PC-3 (cell line): ENCODE results near the gene CLEC16A. TPM values are rescaled to one million over a fixed set of nuclear protein-coding genes. Genes with fewer than 3 reads are reported as not detected.

ENCODE experiments used
- ATAC-seq: fragments of 200-7000 bp; cut with Tn5 transposase; 2 replicates; pipeline ENCODE4 v1.9.1; 2020; ENCODE audit warnings: mild to moderate bottlenecking, moderate library complexity
- BruUV-seq: library from RNA; stranded (reverse); fragments of 400-500 nt; replicated peaks from 2 replicates; lab custom pipeline; 2021; lab: Mats Ljungman, UMichigan
- CTCF ChIA-PET: fragments of 300-600 bp; sonication (Branson Sonifier 250); formaldehyde crosslinking; loops from one replicate; lab custom pipeline; 2022; ENCODE audit warnings: antibody characterized with exemption; lab: Charles Lee
- POLR2A ChIA-PET: fragments of 300-600 bp; sonication (Branson Sonifier 250); formaldehyde crosslinking; loops from one replicate; lab custom pipeline; 2022; ENCODE audit warnings: antibody characterized with exemption; ENCODE audit not compliant: unreplicated experiment; lab: Charles Lee
- DNase-seq: peaks from one replicate; pipeline ENCODE4 v3.0.0-alpha.2; 2015
- H2AFZ ChIP-seq: fragments of 300-600 bp; sonication (generic); 2 replicates; pipeline ENCODE4 v1.6.0; 2016; ENCODE audit warnings: antibody characterized with exemption, low read length
- H3F3A ChIP-seq: fragments of 300-600 bp; sonication (generic); one replicate; pipeline ENCODE4 v1.6.0; 2017; ENCODE audit warnings: antibody characterized with exemption, low read length, control low read depth, mild to moderate bottlenecking; ENCODE audit not compliant: unreplicated experiment
- H3K27ac ChIP-seq: fragments of 300-600 bp; sonication (generic); 2 replicates; pipeline ENCODE4 v1.5.1; 2016; ENCODE audit warnings: mild to moderate bottlenecking, low read length
- H3K27me3 ChIP-seq: fragments of 300-600 bp; sonication (generic); 2 replicates; pipeline ENCODE4 v1.6.1; 2016; ENCODE audit warnings: low read length, mixed read lengths
- H3K36me3 ChIP-seq: fragments of 300-600 bp; sonication (generic); 2 replicates; pipeline ENCODE4 v1.6.1; 2016; ENCODE audit warnings: low read depth, mixed run types, low read length, mixed read lengths
- H3K4me1 ChIP-seq: fragments of 300-600 bp; sonication (generic); 2 replicates; pipeline ENCODE4 v1.5.1; 2016; ENCODE audit warnings: low read length; ENCODE audit not compliant: insufficient read depth
- H3K4me2 ChIP-seq: fragments of 300-600 bp; sonication (generic); 2 replicates; pipeline ENCODE4 v1.6.0; 2016; ENCODE audit warnings: low read length
- H3K4me3 ChIP-seq: fragments of 300-600 bp; sonication (generic); 2 replicates; pipeline ENCODE4 v1.5.1; 2016; ENCODE audit warnings: mild to moderate bottlenecking, low read length, mixed read lengths
- H3K79me2 ChIP-seq: fragments of 300-600 bp; sonication (generic); 2 replicates; pipeline ENCODE4 v1.6.1; 2017; ENCODE audit warnings: low read length, mixed read lengths
- H3K9ac ChIP-seq: fragments of 300-600 bp; sonication (generic); 2 replicates; pipeline ENCODE4 v1.6.0; 2016; ENCODE audit warnings: mild to moderate bottlenecking, low read length
- H3K9me2 ChIP-seq: fragments of 300-600 bp; sonication (generic); replicated peaks from 2 replicates; pipeline ENCODE4 v1.6.1; 2016; ENCODE audit warnings: mixed run types, low read length, mixed read lengths
- H3K9me3 ChIP-seq: fragments of 300-600 bp; sonication (generic); 2 replicates; pipeline ENCODE4 v1.6.1; 2016; ENCODE audit warnings: low read length, mixed read lengths
- H4K20me1 ChIP-seq: fragments of 300-600 bp; sonication (generic); 2 replicates; pipeline ENCODE4 v1.6.1; 2016; ENCODE audit warnings: low read length, mixed read lengths
- EZH2 ChIP-seq: fragments of 300-600 bp; sonication (generic); IDR thresholded peaks from one replicate; pipeline ENCODE4 v1.6.1; 2017; ENCODE audit warnings: antibody characterized with exemption, mild to moderate bottlenecking, low read length; ENCODE audit not compliant: unreplicated experiment
- EZH2phosphoT487 ChIP-seq: fragments of 300-600 bp; sonication (generic); IDR thresholded peaks from 2 replicates; pipeline ENCODE4 v1.6.1; 2018; ENCODE audit warnings: mild to moderate bottlenecking, antibody characterized with exemption, low read length, borderline replicate concordance
- intact Hi-C: fragments of 100-400 bp; cut with micrococcal nuclease; formaldehyde crosslinking; loops from 2 replicates; pipeline ENCODE4 v1.9.0; 2023
- total RNA-seq: library from RNA; depleted of rRNA; stranded (reverse); fragments of >200 nt; gene quantifications from 2 replicates; pipeline ENCODE4 v1.2.3, GENCODE V29; 2014
- TF ChIP-seq, protein P1 (sequence below): fragments of 300-600 bp; sonication (generic); conservative IDR thresholded peaks from 2 replicates; pipeline ENCODE4 v1.5.1; 2017; ENCODE audit warnings: antibody characterized with exemption, low read depth, mild to moderate bottlenecking, low read length

CLEC16A gene
- total RNA-seq, 1 experiment from 2014 or later: 9.5 TPM

DNA sequence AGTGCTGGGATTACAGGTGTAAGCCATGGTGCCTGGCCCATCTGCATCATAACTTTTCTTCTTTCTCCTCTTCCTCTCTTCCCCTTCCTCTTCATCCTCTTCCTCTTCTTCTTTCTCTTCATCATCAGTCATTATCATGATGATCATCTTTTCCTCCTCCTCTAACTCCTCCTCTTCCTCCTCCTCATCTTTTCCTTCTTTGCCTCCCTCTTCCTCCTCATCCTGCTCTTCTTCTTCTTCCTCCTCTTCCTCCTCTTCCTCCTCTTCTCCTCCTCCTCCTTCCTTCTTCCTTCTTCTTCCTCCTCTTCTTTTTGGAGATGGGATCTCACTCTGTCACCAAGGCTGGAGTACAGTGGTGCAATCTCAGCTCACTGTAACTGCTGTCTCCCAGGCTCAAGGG lies 249.1 kb downstream of the CLEC16A start:
- H3K4me2 ChIP-seq: no peak overlapping the region
- H3F3A ChIP-seq: no peaks in the 10 kb centered on the region
- no peaks in the 10 kb centered on the region for H4K20me1 ChIP-seq
- ChIA-PET CTCF (no interaction called here), POLR2A (no interaction called here)
- intact Hi-C loops: no loop called here
- BruUV-seq: no TSS peak
- H3K4me3 ChIP-seq: no peak overlapping the region
- peaks cover 9% of the 10 kb centered on the region for H3K4me1 ChIP-seq
- no peak for TF ChIP-seq EZH2
- no peak for TF ChIP-seq EZH2phosphoT487
- TF ChIP-seq, protein P1, sequence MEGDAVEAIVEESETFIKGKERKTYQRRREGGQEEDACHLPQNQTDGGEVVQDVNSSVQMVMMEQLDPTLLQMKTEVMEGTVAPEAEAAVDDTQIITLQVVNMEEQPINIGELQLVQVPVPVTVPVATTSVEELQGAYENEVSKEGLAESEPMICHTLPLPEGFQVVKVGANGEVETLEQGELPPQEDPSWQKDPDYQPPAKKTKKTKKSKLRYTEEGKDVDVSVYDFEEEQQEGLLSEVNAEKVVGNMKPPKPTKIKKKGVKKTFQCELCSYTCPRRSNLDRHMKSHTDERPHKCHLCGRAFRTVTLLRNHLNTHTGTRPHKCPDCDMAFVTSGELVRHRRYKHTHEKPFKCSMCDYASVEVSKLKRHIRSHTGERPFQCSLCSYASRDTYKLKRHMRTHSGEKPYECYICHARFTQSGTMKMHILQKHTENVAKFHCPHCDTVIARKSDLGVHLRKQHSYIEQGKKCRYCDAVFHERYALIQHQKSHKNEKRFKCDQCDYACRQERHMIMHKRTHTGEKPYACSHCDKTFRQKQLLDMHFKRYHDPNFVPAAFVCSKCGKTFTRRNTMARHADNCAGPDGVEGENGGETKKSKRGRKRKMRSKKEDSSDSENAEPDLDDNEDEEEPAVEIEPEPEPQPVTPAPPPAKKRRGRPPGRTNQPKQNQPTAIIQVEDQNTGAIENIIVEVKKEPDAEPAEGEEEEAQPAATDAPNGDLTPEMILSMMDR: no peak
- H2AFZ ChIP-seq: no peak overlapping the region
- H3K27me3 ChIP-seq: no peaks in the 10 kb centered on the region
- no peaks in the 10 kb centered on the region for H3K36me3 ChIP-seq
- no peak for DNase-seq
- no peak overlapping the region for H3K9ac ChIP-seq
- no peaks in the 10 kb centered on the region for H3K9me2 ChIP-seq
- no peaks in the 10 kb centered on the region for H3K9me3 ChIP-seq
- H3K79me2 ChIP-seq: no peaks in the 10 kb centered on the region
- H3K27ac ChIP-seq: no peak overlapping the region
- no peak for ATAC-seq

DNA sequence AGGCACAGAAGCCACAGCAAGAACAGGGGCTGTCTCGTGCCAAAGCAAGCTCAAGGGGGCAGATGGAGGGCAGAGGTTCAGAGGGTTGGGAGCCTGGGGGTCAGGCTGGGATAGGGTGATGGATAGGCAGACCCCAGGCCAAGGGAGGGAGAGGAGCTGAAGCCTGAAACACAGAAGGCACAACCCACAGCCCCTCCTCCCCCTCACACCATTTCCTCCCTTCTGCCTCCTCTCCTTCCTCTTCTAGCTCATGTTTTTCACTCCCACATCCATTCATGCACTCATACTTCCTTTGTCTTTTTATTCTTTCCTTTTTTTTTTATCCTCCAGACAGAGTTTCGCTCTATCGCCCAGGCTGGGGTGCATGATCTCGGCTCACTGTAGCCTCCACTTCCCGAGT lies 250.5 kb downstream of the CLEC16A start:
- H3K9ac ChIP-seq: no peak overlapping the region
- H3K4me3 ChIP-seq: no peak overlapping the region
- H3K9me3 ChIP-seq: no peaks in the 10 kb centered on the region
- H4K20me1 ChIP-seq: no peaks in the 10 kb centered on the region
- no peaks in the 10 kb centered on the region for H3K36me3 ChIP-seq
- no peaks in the 10 kb centered on the region for H3K79me2 ChIP-seq
- TF ChIP-seq EZH2 (no peak), EZH2phosphoT487 (no peak)
- TF ChIP-seq, protein P1: no peak
- ATAC-seq (no peak), DNase-seq (no peak)
- ChIA-PET CTCF (no interaction called here), POLR2A (no interaction called here)
- H3K27ac ChIP-seq: no peak overlapping the region
- intact Hi-C loops: no loop called here
- H2AFZ ChIP-seq: no peak overlapping the region
- no peaks in the 10 kb centered on the region for H3F3A ChIP-seq
- BruUV-seq: no TSS peak
- no peak overlapping the region for H3K4me2 ChIP-seq
- peaks cover 18% of the 10 kb centered on the region for H3K4me1 ChIP-seq
- H3K9me2 ChIP-seq: no peaks in the 10 kb centered on the region
- no peaks in the 10 kb centered on the region for H3K27me3 ChIP-seq

DNA sequence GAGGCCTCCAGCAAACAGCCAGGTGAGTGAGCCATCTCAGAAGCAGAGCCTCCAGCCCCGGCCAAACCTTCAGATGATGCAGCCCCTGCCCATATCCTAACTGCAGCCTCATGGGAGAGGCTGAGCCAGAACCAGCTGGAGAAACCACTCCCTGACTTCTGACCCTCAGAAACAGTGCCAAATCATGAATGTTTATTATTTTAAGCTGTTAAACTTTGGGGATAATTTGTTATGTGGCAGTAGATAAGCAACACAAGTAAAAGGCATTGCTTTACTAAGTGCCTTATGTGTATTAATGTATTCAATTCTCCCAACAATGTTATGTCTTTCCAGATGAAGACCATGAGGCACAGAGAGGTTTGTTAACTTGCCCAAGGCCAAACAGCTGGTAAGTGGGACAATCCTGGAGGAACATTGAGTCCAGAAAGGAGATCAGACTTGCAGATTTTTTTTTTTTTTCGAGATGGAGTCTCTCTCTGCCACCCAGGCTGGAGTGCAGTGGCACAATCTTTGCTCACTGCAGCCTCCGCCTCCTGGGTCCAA lies 252.0 kb downstream of the CLEC16A start:
- Histone ChIP-seq H4K20me1 (no peaks in the 10 kb centered on the region), H3K4me1 (peaks cover 20% of the 10 kb centered on the region), H2AFZ (no peak overlapping the region), H3K4me3 (no peak overlapping the region), H3K9me3 (no peaks in the 10 kb centered on the region), H3K4me2 (no peak overlapping the region), H3K79me2 (no peaks in the 10 kb centered on the region), H3K36me3 (no peaks in the 10 kb centered on the region), H3K9me2 (no peaks in the 10 kb centered on the region), H3K27ac (no peak overlapping the region), H3K27me3 (no peaks in the 10 kb centered on the region), H3K9ac (no peak overlapping the region), H3F3A (no peaks in the 10 kb centered on the region)
- ChIA-PET POLR2A (no interaction called here), CTCF (no interaction called here)
- no TSS peak for BruUV-seq
- no peak for ATAC-seq
- DNase-seq: no peak
- no peak for TF ChIP-seq EZH2
- no peak for TF ChIP-seq EZH2phosphoT487
- TF ChIP-seq, protein P1: no peak
- intact Hi-C loops: no loop called here
